K562 (cell line): Measurements from ENCODE around the gene UTP11. TPM values are rescaled to one million over a fixed set of nuclear protein-coding genes. Genes with fewer than 3 reads are reported as not detected.

Experiments
- DMBX1 ChIP-seq: fragments of 250-450 bp; sonication (Bioruptor Pico); IDR thresholded peaks from 2 replicates; pipeline ENCODE4 v1.8.0; 2022; ENCODE audit warnings: inconsistent platforms, mild to moderate bottlenecking, moderate library complexity, borderline replicate concordance
- ELF2 ChIP-seq: fragments of 250-450 bp; sonication (Bioruptor Pico); IDR thresholded peaks from 2 replicates; pipeline ENCODE4 v1.5.0; 2021; ENCODE audit warnings: mild to moderate bottlenecking
- ESRRA ChIP-seq: fragments of 450-650 bp; IDR thresholded peaks from 2 replicates; pipeline ENCODE4 v1.6.1; 2014; ENCODE audit warnings: low read depth, mild to moderate bottlenecking, moderate library complexity, borderline replicate concordance
- GABPA ChIP-seq: fragments of 200-800 bp; sonication (Bioruptor generic); conservative IDR thresholded peaks from 2 replicates; pipeline ENCODE4 v1.6.1; 2016; ENCODE audit warnings: low read depth, missing genetic modification characterization, missing compliant biosample characterization
- KDM4B ChIP-seq, 2 experiments: fragments of 450-650 bp in 1 of 2; sonication (generic) in 1 of 2; IDR thresholded peaks; 2 replicates each; pipeline ENCODE4 v1.6.1; 2016 to 2017; ENCODE audit warnings: borderline replicate concordance in 2 of 2, antibody characterized with exemption in 1 of 2, low read depth in 1 of 2, mild to moderate bottlenecking in 1 of 2
- LEF1 ChIP-seq: fragments of 450-650 bp; IDR thresholded peaks from 2 replicates; pipeline ENCODE4 v1.6.1; 2016; ENCODE audit warnings: mild to moderate bottlenecking
- NCOR1 ChIP-seq: fragments of 450-650 bp; IDR thresholded peaks from 2 replicates; pipeline ENCODE4 v1.6.1; 2016; ENCODE audit warnings: mild to moderate bottlenecking, moderate library complexity
- NRF1 ChIP-seq, 2 experiments: fragments of 450-650 bp; IDR thresholded peaks in 1 of 2; conservative IDR thresholded peaks in 1 of 2; 2 replicates each; pipeline ENCODE4 v1.6.1; 2014; ENCODE audit warnings: mild to moderate bottlenecking in 2 of 2
- PPARD ChIP-seq: fragments of 250-450 bp; sonication (Bioruptor Pico); IDR thresholded peaks from 2 replicates; pipeline ENCODE4 v1.8.0; 2022; ENCODE audit warnings: inconsistent platforms, mild to moderate bottlenecking, moderate library complexity
- ZBTB12 ChIP-seq: fragments of 250-450 bp; sonication (Bioruptor Pico); IDR thresholded peaks from 2 replicates; pipeline ENCODE4 v1.4.0; 2020
- ZNF124 ChIP-seq: sonication (generic); formaldehyde crosslinking; IDR thresholded peaks from 2 replicates; pipeline ENCODE4 v1.8.1; 2022; ENCODE audit warnings: missing genetic modification reagents
- polyA plus RNA-seq, 8 experiments: library from polyadenylated mRNA; depleted of rRNA in 4 of 8; stranded (reverse) in 5 of 8; unstranded in 3 of 8; fragments of >200 nt; fragmentation: Nextera tagmentation in 2 of 8; fragmentation: Illumina TruSeq in 1 of 8; extraction: Ambion mirVana in 2 of 8; extraction: Trizol in 1 of 8; gene quantifications; 2 replicates each; pipeline versions ENCODE4 v1.2.1 to v1.2.3, GENCODE V29; 2011 to 2014; ENCODE audit warnings: inconsistent platforms in 1 of 8, missing spikeins in 1 of 8
- total RNA-seq, 7 experiments: library from RNA; depleted of rRNA in 6 of 7; stranded (reverse); fragments of >200 nt in 6 of 7; fragmentation: Illumina TruSeq in 2 of 7; extraction: Trizol in 2 of 7; gene quantifications; 2 replicates each; pipeline versions ENCODE4 v1.2.1 to v1.2.3, GENCODE V29; 2011 to 2021; ENCODE audit warnings: low replicate concordance in 1 of 7
- TF ChIP-seq, protein P1 (sequence below), 2 experiments: fragments of 450-650 bp; formaldehyde crosslinking in 1 of 2; IDR thresholded peaks; 2 replicates each; pipeline versions ENCODE4 v1.4.0 to v1.6.1; 2014 to 2020; ENCODE audit warnings: mild to moderate bottlenecking in 2 of 2, borderline replicate concordance in 1 of 2, low read depth in 1 of 2
- TF ChIP-seq, protein P2 (sequence below): sonication (generic); formaldehyde crosslinking; IDR thresholded peaks from 2 replicates; pipeline ENCODE4 v1.8.0; 2022; ENCODE audit warnings: missing genetic modification reagents, mild to moderate bottlenecking, moderate library complexity, borderline replicate concordance

Gene UTP11
- total and polyA plus RNA-seq, 9 of the 15 experiments (the other 6 are each of a cell fraction or from before 2014, with no cell fraction given) = 91.1 to 378 (median 221) TPM

DNA sequence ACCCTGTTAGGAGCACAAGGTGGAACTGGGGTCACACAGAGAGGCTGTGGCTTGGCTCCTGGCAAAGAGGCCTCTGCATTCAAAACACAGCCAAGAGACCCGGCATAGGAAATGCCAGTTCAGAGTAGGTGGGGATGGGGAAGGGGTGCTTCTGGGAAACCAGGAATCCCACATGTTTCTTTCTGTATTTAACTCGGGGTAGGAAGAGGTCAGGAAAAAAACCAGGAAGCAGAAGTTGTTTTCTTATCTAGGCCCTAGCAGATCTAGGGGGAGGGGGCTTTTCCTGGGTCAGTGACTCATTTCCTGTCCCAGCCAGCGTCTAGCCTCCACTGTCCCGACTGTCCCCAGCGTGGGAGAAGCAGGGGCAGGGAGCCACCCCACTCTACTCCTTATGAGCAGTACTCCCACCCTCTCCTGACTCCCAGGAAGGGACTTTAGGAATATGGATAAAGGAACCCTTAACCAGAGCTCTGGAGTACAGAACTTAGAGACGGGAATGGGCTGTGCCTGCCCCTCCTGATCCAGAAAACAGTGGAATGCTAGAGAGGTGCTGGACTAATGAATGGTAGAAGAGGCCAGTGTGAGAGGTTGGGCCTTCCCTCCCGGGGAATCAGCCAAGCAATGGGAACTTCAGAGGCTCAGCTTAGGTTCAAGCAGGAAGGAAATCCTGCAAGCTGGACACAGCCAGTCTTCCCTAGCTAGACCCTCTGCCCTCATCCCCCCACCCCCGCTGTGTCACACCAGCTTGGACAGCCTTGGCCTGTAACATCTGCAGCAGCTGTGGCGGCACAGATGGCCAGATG is 12.9 kb upstream of the UTP11 start (continued):
- TF ChIP-seq, protein P1, sequence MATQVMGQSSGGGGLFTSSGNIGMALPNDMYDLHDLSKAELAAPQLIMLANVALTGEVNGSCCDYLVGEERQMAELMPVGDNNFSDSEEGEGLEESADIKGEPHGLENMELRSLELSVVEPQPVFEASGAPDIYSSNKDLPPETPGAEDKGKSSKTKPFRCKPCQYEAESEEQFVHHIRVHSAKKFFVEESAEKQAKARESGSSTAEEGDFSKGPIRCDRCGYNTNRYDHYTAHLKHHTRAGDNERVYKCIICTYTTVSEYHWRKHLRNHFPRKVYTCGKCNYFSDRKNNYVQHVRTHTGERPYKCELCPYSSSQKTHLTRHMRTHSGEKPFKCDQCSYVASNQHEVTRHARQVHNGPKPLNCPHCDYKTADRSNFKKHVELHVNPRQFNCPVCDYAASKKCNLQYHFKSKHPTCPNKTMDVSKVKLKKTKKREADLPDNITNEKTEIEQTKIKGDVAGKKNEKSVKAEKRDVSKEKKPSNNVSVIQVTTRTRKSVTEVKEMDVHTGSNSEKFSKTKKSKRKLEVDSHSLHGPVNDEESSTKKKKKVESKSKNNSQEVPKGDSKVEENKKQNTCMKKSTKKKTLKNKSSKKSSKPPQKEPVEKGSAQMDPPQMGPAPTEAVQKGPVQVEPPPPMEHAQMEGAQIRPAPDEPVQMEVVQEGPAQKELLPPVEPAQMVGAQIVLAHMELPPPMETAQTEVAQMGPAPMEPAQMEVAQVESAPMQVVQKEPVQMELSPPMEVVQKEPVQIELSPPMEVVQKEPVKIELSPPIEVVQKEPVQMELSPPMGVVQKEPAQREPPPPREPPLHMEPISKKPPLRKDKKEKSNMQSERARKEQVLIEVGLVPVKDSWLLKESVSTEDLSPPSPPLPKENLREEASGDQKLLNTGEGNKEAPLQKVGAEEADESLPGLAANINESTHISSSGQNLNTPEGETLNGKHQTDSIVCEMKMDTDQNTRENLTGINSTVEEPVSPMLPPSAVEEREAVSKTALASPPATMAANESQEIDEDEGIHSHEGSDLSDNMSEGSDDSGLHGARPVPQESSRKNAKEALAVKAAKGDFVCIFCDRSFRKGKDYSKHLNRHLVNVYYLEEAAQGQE (IDR thresholded peaks at IDR 0.05; ENCODE audit: borderline replicate concordance) = peak; percentile 62
- TF ChIP-seq, protein P1 (CRISPR knock-in tag; IDR thresholded peaks at IDR 0.05; ENCODE audit: low read depth) = 0 out of 2 replicates have a peak, but pooled peaks have one; percentile 41
- TF ChIP-seq LEF1 = peak; percentile 97
- TF ChIP-seq ELF2 (CRISPR knock-in tag) = peak; percentile 87
- TF ChIP-seq ESRRA = peak; percentile 77
- no peak for TF ChIP-seq ZNF124 (CRISPR knock-in tag)
- no peak for TF ChIP-seq ZBTB12 (CRISPR knock-in tag)
- no peak for TF ChIP-seq PPARD (CRISPR knock-in tag)
- TF ChIP-seq, protein P2, sequence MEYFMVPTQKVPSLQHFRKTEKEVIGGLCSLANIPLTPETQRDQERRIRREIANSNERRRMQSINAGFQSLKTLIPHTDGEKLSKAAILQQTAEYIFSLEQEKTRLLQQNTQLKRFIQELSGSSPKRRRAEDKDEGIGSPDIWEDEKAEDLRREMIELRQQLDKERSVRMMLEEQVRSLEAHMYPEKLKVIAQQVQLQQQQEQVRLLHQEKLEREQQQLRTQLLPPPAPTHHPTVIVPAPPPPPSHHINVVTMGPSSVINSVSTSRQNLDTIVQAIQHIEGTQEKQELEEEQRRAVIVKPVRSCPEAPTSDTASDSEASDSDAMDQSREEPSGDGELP (CRISPR knock-in tag) = peak; percentile 74
- peak; percentile 86 for TF ChIP-seq GABPA (tag)
- TF ChIP-seq DMBX1 (CRISPR knock-in tag) = peak; percentile 89; the same call in 1 of the 2 replicates
- peak; percentile 9 to 30; a peak in 2 of 4 replicates for TF ChIP-seq NRF1 (conservative IDR thresholded peaks at IDR 0.05 in 1 of 2, IDR thresholded peaks at IDR 0.05 in 1 of 2)
- peak in 1 of 2 experiments; percentile 72; a peak in 2 of 4 replicates for TF ChIP-seq KDM4B (IDR thresholded peaks at IDR 0.05; ENCODE audit: borderline replicate concordance in 2 of 2, low read depth in 1 of 2)
- TF ChIP-seq NCOR1 = peak; percentile 96
